Measurements from ENCODE around the gene UBA3. TPM values are rescaled to one million over a fixed set of nuclear protein-coding genes. Genes with fewer than 3 reads are reported as not detected.
A peak's percentile ranks its signal among the peaks of the same experiment; 100 is the strongest.

The UBA3 gene
- total and polyA plus RNA-seq, 2 of the 13 experiments (the other 11 are each of a cell fraction or from before 2014, with no cell fraction given) = 40.7 to 49.0 TPM

DNA sequence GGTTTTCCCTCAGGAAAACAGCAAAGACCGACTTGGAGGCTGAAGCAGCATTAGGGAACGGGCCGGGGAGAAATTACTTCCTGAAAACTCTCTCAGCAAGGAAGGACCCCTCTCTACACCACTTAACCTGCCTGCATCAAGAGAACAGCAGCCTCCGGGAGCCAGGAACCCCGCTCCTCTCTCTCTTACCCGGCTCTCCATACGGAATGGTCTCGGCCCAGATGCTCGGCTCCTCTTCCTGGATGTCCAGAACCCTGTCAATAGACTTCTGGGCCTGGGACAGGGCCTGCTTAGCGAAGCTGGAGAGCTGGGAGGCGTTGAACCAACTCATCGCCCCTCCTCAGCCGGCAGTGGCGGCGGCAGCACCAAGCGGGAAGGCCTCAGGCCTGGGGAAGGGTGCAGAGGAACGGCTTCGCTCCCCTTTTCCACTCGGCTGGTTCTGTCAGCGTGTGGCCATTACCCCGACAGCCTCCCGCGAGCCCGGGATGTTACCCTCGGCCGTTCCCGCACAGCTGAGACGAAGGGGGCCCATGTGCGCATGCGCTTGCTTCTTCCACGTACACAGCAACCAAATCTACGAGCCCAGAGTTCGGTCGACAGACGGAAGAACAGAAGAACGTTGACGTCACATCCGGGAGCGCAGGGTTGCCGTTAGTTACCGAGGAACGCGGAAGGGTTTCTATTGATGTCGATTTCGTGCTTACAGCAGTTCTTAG is 28.3 kb downstream of the UBA3 start, which contains the start of gene TMF1 (continued):
- peak; percentile 69 for TF ChIP-seq ZHX2 (IDR thresholded peaks at IDR 0.05; ENCODE audit: low read depth)
- no peak for TF ChIP-seq ZHX2 (CRISPR knock-in tag; IDR thresholded peaks at IDR 0.05; ENCODE audit: borderline replicate concordance)
- TF ChIP-seq SOX5 (CRISPR knock-in tag; IDR thresholded peaks at IDR 0.05; ENCODE audit: borderline replicate concordance) = no peak
- TF ChIP-seq, protein P1, sequence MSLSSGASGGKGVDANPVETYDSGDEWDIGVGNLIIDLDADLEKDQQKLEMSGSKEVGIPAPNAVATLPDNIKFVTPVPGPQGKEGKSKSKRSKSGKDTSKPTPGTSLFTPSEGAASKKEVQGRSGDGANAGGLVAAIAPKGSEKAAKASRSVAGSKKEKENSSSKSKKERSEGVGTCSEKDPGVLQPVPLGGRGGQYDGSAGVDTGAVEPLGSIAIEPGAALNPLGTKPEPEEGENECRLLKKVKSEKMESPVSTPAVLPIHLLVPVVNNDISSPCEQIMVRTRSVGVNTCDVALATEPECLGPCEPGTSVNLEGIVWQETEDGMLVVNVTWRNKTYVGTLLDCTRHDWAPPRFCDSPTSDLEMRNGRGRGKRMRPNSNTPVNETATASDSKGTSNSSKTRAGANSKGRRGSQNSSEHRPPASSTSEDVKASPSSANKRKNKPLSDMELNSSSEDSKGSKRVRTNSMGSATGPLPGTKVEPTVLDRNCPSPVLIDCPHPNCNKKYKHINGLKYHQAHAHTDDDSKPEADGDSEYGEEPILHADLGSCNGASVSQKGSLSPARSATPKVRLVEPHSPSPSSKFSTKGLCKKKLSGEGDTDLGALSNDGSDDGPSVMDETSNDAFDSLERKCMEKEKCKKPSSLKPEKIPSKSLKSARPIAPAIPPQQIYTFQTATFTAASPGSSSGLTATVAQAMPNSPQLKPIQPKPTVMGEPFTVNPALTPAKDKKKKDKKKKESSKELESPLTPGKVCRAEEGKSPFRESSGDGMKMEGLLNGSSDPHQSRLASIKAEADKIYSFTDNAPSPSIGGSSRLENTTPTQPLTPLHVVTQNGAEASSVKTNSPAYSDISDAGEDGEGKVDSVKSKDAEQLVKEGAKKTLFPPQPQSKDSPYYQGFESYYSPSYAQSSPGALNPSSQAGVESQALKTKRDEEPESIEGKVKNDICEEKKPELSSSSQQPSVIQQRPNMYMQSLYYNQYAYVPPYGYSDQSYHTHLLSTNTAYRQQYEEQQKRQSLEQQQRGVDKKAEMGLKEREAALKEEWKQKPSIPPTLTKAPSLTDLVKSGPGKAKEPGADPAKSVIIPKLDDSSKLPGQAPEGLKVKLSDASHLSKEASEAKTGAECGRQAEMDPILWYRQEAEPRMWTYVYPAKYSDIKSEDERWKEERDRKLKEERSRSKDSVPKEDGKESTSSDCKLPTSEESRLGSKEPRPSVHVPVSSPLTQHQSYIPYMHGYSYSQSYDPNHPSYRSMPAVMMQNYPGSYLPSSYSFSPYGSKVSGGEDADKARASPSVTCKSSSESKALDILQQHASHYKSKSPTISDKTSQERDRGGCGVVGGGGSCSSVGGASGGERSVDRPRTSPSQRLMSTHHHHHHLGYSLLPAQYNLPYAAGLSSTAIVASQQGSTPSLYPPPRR (CRISPR knock-in tag; IDR thresholded peaks at IDR 0.05; ENCODE audit: borderline replicate concordance) = peak; percentile 7; the same call in 1 of the 2 replicates
- no peak for TF ChIP-seq U2AF1 (optimal IDR thresholded peaks at IDR 0.05; ENCODE audit: low read depth, low read length)
- TF ChIP-seq JUND (CRISPR knock-in tag; IDR thresholded peaks at IDR 0.05) = 0 out of 2 replicates have a peak, but pooled peaks have one; percentile 4
- peak; percentile 51; the same call in 1 of the 2 replicates for TF ChIP-seq ZNF225 (CRISPR knock-in tag; IDR thresholded peaks at IDR 0.05)
- no peak for TF ChIP-seq ZMYM2 (CRISPR knock-in tag; IDR thresholded peaks at IDR 0.05)
- no peak for TF ChIP-seq ATM (IDR thresholded peaks at IDR 0.05; ENCODE audit: borderline replicate concordance)
- no peak for TF ChIP-seq ZNF615 (CRISPR knock-in tag; IDR thresholded peaks at IDR 0.05; ENCODE audit: borderline replicate concordance)
- TF ChIP-seq TARDBP (CRISPR knock-in tag; IDR thresholded peaks at IDR 0.05) = 0 out of 2 replicates have a peak, but pooled peaks have one; percentile 7
- TF ChIP-seq ARID2 (CRISPR knock-in tag; IDR thresholded peaks at IDR 0.05; ENCODE audit: borderline replicate concordance) = 0 out of 2 replicates have a peak, but pooled peaks have one; percentile 41
- TF ChIP-seq DDIT3 (CRISPR knock-in tag; IDR thresholded peaks at IDR 0.05) = no peak
- TF ChIP-seq ZNF788 (CRISPR knock-in tag; IDR thresholded peaks at IDR 0.05; ENCODE audit: borderline replicate concordance) = 0 out of 2 replicates have a peak, but pooled peaks have one; percentile 77
